Natural killer cell (primary cell): Measurements from ENCODE around the gene PDE4D. TPM values are rescaled to one million over a fixed set of nuclear protein-coding genes. Genes with fewer than 3 reads are reported as not detected.

Source experiments
- ATAC-seq, 3 donors: fragments of 150-1000 bp in 2 of 3; fragments of 200-7000 bp in 1 of 3; cut with Tn5 transposase; 1 replicate in 1 of 3; 2 replicates in 2 of 3; pipeline ENCODE4 v1.10.0; 2021; ENCODE audit warnings: mild to moderate bottlenecking in 2 of 3, moderate library complexity in 2 of 3
- DNase-seq, 2 donors: peaks; one replicate each; pipeline versions ENCODE4 v3.0.0 to v3.0.0-alpha.2; 2013 to 2021; ENCODE audit warnings: mixed read lengths in 1 of 2
- H3K27ac ChIP-seq: one replicate; pipeline ENCODE4 v1.5.1; 2013; ENCODE audit warnings: mild to moderate bottlenecking, low read length
- H3K27me3 ChIP-seq: one replicate; pipeline ENCODE4 v1.6.1; 2013; ENCODE audit warnings: low read length; ENCODE audit not compliant: control insufficient read depth, insufficient read depth
- H3K36me3 ChIP-seq: one replicate; pipeline ENCODE4 v1.6.1; 2013; ENCODE audit warnings: low read length; ENCODE audit not compliant: control insufficient read depth, insufficient read depth
- H3K4me1 ChIP-seq: one replicate; pipeline ENCODE4 v1.6.1; 2013; ENCODE audit warnings: low read length; ENCODE audit not compliant: control insufficient read depth, insufficient read depth
- H3K4me3 ChIP-seq: one replicate; pipeline ENCODE4 v1.5.1; 2013; ENCODE audit warnings: low read length
- H3K9me3 ChIP-seq: one replicate; pipeline ENCODE4 v1.6.1; 2013; ENCODE audit warnings: low read length; ENCODE audit not compliant: control insufficient read depth, insufficient read depth
- H3K27ac Mint-ChIP-seq, 2 donors: one replicate each; pipeline ENCODE4 v1.8.0; 2022; ENCODE audit warnings: mild to moderate bottlenecking in 2 of 2, mixed read lengths in 2 of 2, moderate library complexity in 1 of 2
- H3K27me3 Mint-ChIP-seq, 2 donors: one replicate each; pipeline ENCODE4 v1.8.0; 2022; ENCODE audit warnings: low read depth in 2 of 2, mixed read lengths in 2 of 2
- H3K36me3 Mint-ChIP-seq: one replicate; pipeline ENCODE4 v1.8.0; 2022; ENCODE audit warnings: mixed read lengths
- H3K4me1 Mint-ChIP-seq, 2 donors: one replicate each; pipeline ENCODE4 v1.8.0; 2022; ENCODE audit warnings: mixed read lengths in 2 of 2
- H3K4me3 Mint-ChIP-seq: one replicate; pipeline ENCODE4 v1.8.0; 2022; ENCODE audit warnings: mild to moderate bottlenecking, moderate library complexity, mixed read lengths
- H3K9me3 Mint-ChIP-seq, 2 donors: one replicate each; pipeline ENCODE4 v1.8.0; 2022; ENCODE audit warnings: mixed read lengths in 2 of 2
- CTCF ChIP-seq: fragments of 200-600 bp; IDR thresholded peaks from one replicate; pipeline ENCODE4 v1.8.0; 2022; ENCODE audit warnings: antibody characterized with exemption
- WGBS: methylation state at CpG from one replicate; pipeline ENCODE4 v1.1.7; 2013; ENCODE audit warnings: missing lambda C conversion rate; ENCODE audit not compliant: insufficient coverage; 5-methylcytosine and 5-hydroxymethylcytosine counted together
- intact Hi-C: fragments of 100-400 bp; cut with micrococcal nuclease; formaldehyde crosslinking; loops from one replicate; pipeline ENCODE4 v1.14.2; 2022
- total RNA-seq, 4 donors: library from RNA; stranded (reverse); fragments of 120-200 nt in 1 of 4; gene quantifications; one replicate each; pipeline versions ENCODE4 v1.2.3 to v1.2.4, GENCODE V29; 2013 to 2022

PDE4D gene
- total RNA-seq, 3 donors from 2014 or later (not counting 1 experiment from before 2014, with no cell fraction given), result 109 to 170 (median 116) TPM

- no peaks in the 10 kb centered on the region for H3K27me3 ChIP-seq
- no peak for ATAC-seq
- H3K4me1 ChIP-seq, result no peaks in the 10 kb centered on the region
- H3K4me3 ChIP-seq, result no peak overlapping the region
- H3K9me3 Mint-ChIP-seq, result no peaks in the 10 kb centered on the region
- H3K4me3 Mint-ChIP-seq, result no peak overlapping the region
- DNase-seq, result no peak
- 80% methylated on average over 7 of the region's 7 CpGs for WGBS
- no peak overlapping the region for H3K27ac ChIP-seq
- H3K27ac Mint-ChIP-seq, result no peak overlapping the region
- H3K27me3 Mint-ChIP-seq, result no peaks in the 10 kb centered on the region
- no peak for TF ChIP-seq CTCF
- H3K4me1 Mint-ChIP-seq, result peaks cover 4 to 10% of the 10 kb centered on the region in 2 donors
- H3K36me3 ChIP-seq, result no peaks in the 10 kb centered on the region
- no peaks in the 10 kb centered on the region for H3K9me3 ChIP-seq
- H3K36me3 Mint-ChIP-seq, result no peaks in the 10 kb centered on the region
- intact Hi-C loops, result no loop called here
Measured at GRCh38 chr5:59164041-59164830, 729.3 kb downstream of the PDE4D start.

GRCh38 chr5:59161221-59162105 is 732.1 kb downstream of the PDE4D start:
- Mint-ChIP-seq H3K27me3 (no peaks in the 10 kb centered on the region), H3K27ac (no peak overlapping the region), H3K4me3 (no peak overlapping the region), H3K4me1 (no peaks in the 10 kb centered on the region), H3K9me3 (no peaks in the 10 kb centered on the region), H3K36me3 (no peaks in the 10 kb centered on the region)
- H3K4me1 ChIP-seq, result no peaks in the 10 kb centered on the region
- WGBS, result 78% methylated on average over 9 of the region's 9 CpGs
- ATAC-seq (no peak), DNase-seq (peak in 1 of 2 donors; percentile 59)
- H3K27me3 ChIP-seq, result no peaks in the 10 kb centered on the region
- no peaks in the 10 kb centered on the region for H3K36me3 ChIP-seq
- no peak overlapping the region for H3K27ac ChIP-seq
- no peaks in the 10 kb centered on the region for H3K9me3 ChIP-seq
- no peak for TF ChIP-seq CTCF
- H3K4me3 ChIP-seq, result no peak overlapping the region
- intact Hi-C loops, result no loop called here

DNA sequence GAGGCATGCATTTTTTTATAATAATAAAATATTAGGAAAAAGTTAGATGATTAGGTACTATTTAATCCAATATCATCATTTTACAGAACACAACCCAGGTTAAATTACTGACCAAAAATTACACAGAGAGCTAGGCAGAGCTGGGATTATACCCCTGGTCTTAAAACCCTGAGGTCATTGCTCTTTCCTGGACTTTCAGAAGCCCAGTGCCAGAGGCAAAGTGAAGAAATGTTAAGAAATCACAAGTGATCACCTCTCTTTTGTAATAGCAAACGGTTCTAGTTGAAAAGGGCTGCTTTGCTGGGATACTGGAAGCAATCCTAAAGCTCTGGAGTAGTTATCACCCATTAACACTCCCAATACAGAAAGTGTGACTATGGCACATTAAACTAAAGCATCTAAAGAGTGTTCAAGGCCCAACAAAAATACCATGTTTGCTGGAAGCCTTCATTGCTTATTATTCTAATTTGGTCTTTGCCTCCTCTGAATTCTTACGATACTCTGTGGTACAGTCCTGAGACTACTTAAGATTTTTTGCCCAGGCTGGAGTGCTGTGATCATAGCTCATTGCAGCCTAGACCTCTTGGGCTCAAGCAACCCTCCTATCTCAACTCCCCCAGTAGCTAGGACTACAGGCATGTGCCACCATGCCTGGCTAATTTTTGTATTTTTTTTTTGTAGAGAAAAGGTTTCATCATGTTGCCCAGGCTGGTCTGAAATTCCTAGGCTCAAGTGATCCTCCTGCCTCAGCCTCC is 734.7 kb downstream of the PDE4D start:
- WGBS, result 63% methylated on average over 2 of the region's 2 CpGs
- H3K36me3 ChIP-seq, result no peaks in the 10 kb centered on the region
- DNase-seq, result no peak
- Mint-ChIP-seq H3K27me3 (no peaks in the 10 kb centered on the region), H3K4me3 (no peak overlapping the region), H3K27ac (no peak overlapping the region), H3K4me1 (no peaks in the 10 kb centered on the region), H3K36me3 (no peaks in the 10 kb centered on the region), H3K9me3 (no peaks in the 10 kb centered on the region)
- H3K9me3 ChIP-seq, result no peaks in the 10 kb centered on the region
- no peak for ATAC-seq
- H3K4me1 ChIP-seq, result no peaks in the 10 kb centered on the region
- H3K4me3 ChIP-seq, result no peak overlapping the region
- intact Hi-C loops, result no loop called here
- TF ChIP-seq CTCF, result no peak
- H3K27ac ChIP-seq, result no peak overlapping the region
- no peaks in the 10 kb centered on the region for H3K27me3 ChIP-seq
